GM18508 (cell line): ENCODE data around the gene SHH.

Source experiments
- ATAC-seq: cut with Tn5 transposase; IDR thresholded peaks from one replicate; pipeline ENCODE4 v1.9.1; 2021; ENCODE audit warnings: moderate number of reproducible peaks; ENCODE audit not compliant: insufficient read depth, unreplicated experiment

Gene SHH

DNA sequence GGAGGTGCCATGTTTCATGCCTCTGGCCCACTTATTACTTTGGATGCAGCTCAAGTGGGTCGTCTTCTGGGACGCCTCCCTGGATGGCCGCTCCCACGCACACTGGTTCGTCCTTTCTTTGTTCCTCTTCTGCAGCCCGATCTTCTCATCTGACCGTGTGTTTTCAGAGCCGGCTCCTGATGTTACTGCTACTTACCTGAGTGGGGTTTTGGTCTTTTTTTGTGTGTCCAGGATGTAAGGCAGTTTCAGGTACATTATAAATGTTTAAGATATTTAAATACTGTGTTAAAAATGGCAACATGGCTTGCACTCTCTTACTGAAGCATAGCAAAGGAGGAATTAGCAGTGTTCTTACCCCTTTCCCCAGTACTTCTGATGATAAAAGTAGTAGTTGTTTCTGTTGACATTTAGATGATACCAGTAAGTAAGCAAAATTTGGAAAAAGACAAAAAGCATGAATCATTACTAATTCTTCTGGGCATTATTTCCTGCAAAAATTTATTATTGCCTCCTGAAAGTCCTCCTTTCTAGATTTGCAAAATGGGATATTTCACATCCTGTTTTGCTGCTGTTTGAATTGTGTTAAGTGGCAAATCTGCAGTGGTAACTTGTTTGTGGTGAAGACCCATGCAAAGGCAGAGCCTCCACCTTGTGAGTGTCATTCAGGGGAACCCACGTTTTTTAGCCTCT lies 59.4 kb downstream of the SHH start:
- no peak for ATAC-seq

DNA sequence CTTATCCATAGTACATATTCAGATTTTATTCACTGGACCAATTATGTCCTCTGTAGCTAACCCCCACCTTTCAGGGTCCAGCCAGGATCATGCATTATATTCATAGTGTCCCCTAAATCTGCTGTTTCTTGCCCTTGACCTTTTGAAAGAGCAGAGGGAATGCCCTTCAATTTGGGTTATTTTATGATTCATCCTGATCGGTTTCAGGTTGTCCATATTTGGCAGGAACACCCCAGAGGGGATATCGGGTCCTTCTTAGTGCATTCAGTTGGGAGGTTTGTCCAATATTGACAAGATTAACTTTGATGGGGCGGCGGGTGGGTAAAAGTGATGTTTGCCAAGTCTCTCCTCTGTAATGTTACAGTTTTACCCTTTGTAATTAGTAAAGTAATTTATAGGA lies 60.9 kb downstream of the SHH start:
- no peak for ATAC-seq

DNA sequence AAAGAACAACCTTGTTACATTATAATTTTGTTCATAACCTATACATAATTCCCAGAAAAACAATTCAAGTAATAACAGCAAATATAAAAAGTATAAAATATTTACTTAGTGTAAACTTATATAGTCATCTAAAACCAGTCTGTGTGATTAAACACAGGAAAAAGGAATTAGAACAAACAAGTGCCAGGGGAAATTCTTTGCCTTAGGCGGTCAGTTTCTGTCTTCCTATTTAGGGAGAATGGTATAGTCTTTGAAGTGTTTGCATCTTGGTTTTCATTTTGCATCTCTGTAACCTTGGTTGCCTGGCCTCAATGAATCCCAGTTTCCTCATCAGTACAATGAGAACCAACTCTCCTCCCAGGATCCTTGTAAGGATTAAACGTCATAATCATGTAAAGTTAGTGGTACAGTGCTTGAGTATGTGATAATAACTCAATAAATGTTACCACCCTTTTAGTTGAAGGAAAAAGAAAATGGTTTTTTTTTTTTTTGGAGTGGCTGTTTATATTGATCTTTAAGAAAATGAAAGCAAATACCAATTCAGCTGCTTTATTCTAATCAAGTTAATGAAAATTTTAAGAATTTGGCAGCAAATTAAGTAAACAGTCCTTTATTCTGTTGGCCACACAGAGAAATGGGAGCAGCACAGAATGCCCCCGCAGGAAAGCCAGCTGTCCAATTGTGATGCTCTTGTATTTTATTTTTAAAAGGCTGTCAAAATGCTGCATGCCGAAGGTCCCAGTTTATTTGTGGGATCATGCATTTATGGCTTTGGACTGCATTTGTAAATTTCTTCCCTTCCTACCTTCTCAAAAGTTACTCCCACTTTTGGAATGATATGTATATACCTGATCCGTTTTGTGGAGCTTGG lies 61.8 kb downstream of the SHH start:
- ATAC-seq = no peak
